Measurements from ENCODE around the gene CYSRT1.
"Not testable (repeated sequence)": the region's sequence is repeated elsewhere in the genome, so short reads cannot be mapped to it uniquely, and the experiment has no call there.

CYSRT1 gene

GRCh38 chr9:137241490-137242268, 16.7 kb downstream of the CYSRT1 start:
- TF ChIP-seq CTCF (IDR thresholded peaks at IDR 0.05; ENCODE audit: low read depth, low read length, missing control alignments) = no peak
- H3K4me3 ChIP-seq (ENCODE audit: low read depth, low read length) = peak overlapping the region; percentile 96
- no peak for DNase-seq (ENCODE audit: low read depth)

DNA sequence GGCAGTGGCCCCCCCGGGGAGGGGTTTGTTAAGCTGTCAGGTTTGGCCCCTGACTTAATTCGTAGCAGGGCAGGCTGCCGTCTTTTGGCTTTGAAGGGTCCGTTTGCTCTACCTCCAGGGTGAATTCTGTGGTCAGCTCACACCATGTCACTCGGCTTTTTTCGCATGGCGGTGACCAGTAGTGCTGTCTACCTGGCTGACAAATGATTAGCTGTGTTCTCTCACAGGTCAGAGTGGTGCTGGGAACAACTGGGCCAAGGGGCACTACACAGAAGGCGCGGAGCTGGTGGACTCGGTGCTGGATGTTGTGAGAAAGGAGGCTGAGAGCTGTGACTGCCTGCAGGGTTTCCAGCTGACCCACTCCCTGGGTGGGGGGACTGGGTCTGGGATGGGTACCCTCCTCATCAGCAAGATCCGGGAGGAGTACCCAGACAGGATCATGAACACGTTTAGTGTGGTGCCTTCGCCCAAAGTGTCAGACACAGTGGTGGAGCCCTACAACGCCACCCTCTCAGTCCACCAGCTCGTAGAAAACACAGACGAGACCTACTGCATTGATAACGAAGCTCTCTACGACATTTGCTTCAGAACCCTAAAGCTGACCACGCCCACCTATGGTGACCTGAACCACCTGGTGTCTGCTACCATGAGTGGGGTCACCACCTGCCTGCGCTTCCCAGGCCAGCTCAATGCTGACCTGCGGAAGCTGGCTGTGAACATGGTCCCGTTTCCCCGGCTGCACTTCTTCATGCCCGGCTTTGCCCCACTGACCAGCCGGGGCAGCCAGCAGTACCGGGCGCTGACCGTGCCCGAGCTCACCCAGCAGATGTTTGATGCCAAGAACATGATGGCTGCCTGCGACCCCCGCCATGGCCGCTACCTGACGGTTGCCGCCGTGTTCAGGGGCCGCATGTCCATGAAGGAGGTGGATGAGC, 17.6 kb downstream of the CYSRT1 start:
- TF ChIP-seq CTCF (IDR thresholded peaks at IDR 0.05; ENCODE audit: low read depth, low read length, missing control alignments) = no peak
- H3K4me3 ChIP-seq (ENCODE audit: low read depth, low read length) = peak overlapping the region; percentile 96
- DNase-seq (ENCODE audit: low read depth) = no peak

GRCh38 chr9:137243266-137243625, 18.3 kb downstream of the CYSRT1 start:
- H3K4me3 ChIP-seq (ENCODE audit: low read depth, low read length); DNase-seq (ENCODE audit: low read depth): not testable (repeated sequence)

- no peak for TF ChIP-seq CTCF (IDR thresholded peaks at IDR 0.05; ENCODE audit: low read depth, low read length, missing control alignments)
- DNase-seq (ENCODE audit: low read depth) = no peak
- H3K4me3 ChIP-seq (ENCODE audit: low read depth, low read length) = no peak overlapping the region
These were observed 18.9 kb downstream of the CYSRT1 start for GRCh38 chr9:137243626-137244485.

DNA sequence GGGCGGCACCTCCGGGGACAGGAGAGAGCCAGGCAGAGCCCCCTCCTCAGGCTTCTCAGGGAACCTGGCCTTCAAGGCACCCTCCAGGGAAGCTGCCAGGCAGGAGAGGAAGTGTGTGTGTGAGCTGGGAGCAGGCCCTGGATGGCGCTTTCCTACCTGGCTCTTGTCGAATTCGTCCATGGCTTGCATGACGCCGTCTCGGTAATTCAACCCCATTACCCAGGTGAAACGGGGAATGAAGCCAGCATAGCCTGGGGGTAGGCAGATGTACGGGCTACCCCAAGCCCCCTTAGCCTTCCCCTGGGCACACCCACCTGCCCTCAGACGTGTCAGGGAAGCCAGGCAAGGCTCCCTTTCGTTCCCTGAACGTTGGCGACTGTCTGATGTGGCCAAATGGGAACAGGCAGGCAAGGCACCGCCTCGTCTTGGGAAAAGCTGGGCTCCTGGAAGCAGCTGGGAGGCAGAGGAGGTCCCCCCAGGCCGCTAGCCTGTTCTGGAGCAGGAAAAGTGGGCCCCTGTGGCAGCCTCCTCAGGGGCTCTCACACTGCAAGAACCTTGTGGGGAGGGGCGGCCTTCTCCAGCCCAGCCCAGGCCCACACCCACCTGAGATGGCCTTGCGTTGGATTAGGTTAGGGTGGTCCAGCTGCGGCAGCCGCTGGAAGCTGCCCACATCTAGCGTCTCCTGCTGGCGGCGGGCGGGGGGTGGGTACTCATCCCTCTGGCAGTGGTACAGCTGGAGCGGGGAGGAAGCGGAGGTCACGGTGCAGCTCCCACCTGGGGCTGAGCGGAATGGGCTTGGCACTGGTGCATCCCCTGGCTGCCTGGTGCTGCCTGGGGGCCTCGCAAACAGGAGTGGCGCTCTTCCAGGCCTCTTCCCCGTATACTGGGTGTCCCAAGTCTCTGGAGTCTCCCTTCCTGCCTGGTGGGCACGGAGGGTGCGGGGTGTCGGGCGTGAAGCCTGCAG, 19.8 kb downstream of the CYSRT1 start:
- TF ChIP-seq CTCF (IDR thresholded peaks at IDR 0.05; ENCODE audit: low read depth, low read length, missing control alignments) = no peak
- DNase-seq (ENCODE audit: low read depth) = no peak

DNA sequence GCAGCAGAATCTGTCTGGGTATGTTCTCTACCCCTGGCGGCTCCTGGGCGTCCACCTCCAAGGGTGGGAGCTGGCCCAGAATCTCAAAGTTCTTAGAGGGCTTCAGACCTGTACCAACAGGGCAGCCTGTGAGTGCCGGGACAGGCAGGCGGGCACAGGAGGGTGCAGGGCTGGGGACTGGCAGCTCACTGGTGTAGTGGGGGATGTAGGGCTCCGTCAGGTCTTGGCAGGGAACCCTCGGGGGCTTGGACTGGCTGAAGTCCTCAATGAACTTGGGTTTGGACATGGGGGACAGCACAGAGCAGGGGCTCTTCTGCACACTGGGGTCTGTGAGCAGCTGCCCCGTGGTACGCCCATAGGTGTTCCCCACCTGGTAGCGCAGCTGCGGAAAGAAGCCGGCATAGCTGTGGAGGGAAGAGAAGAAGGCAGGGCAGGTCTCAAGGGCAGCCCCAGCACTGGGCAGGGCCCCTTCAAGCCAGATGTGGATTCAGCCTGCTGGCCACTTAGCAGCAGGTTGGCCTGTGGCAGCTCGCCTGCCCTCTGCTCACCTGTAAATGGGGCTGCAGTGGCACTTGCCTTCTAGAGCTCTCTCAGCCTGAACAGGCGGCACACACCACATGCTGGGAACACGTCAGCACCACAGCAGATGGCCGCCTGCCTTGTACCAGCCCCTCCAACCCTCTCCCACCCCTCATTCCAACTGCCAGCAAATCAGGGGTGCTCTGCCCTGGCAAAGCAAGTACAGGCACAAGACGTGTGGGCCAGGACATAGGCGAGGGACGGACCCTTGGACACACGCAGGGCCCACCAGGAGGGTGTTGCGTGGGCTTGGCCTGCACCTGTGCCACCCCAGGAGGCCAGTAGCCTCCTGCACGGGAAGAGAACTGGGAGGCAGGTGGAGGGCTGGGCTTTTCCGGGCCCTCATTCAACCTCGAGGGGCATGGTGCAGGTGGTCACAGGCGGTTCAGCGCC, 20.8 kb downstream of the CYSRT1 start:
- no peak for DNase-seq (ENCODE audit: low read depth)
- TF ChIP-seq CTCF (IDR thresholded peaks at IDR 0.05; ENCODE audit: low read depth, low read length, missing control alignments) = no peak
- H3K4me3 ChIP-seq (ENCODE audit: low read depth, low read length) = no peak overlapping the region

More for the DNA sequence above, 19.8 kb downstream of the CYSRT1 start:
- H3K4me3 ChIP-seq (ENCODE audit: low read depth, low read length) = no peak overlapping the region
